ENCODE data around the gene GPR63.

Gene GPR63

GRCh38 chr6:96787846-96788580 is 49.3 kb downstream of the GPR63 start:
- H3K4me3 ChIP-seq (ENCODE audit: low read length), result no peak overlapping the region

GRCh38 chr6:96786336-96786735 is 50.9 kb downstream of the GPR63 start:
- Histone ChIP-seq H3K27me3 (ENCODE audit: control insufficient read depth, insufficient read depth, low read length) (no peaks in the 10 kb centered on the region), H3K36me3 (ENCODE audit: control insufficient read depth, low read depth, low read length) (no peaks in the 10 kb centered on the region), H3K4me1 (ENCODE audit: control insufficient read depth, low read depth, low read length) (peaks cover 11% of the 10 kb centered on the region), H3K27ac (ENCODE audit: low read length) (no peak overlapping the region), H3K9me3 (ENCODE audit: control insufficient read depth, low read depth, low read length) (no peaks in the 10 kb centered on the region), H3K9ac (ENCODE audit: low read length) (no peak overlapping the region), H3K4me3 (ENCODE audit: low read length) (no peak overlapping the region)

More at GRCh38 chr6:96787846-96788580, 49.3 kb downstream of the GPR63 start:
- H3K4me1 ChIP-seq (ENCODE audit: control insufficient read depth, low read depth, low read length), result peaks cover 11% of the 10 kb centered on the region
- no peak overlapping the region for H3K9ac ChIP-seq (ENCODE audit: low read length)
- H3K27ac ChIP-seq (ENCODE audit: low read length), result no peak overlapping the region
- no peaks in the 10 kb centered on the region for H3K36me3 ChIP-seq (ENCODE audit: control insufficient read depth, low read depth, low read length)
- no peaks in the 10 kb centered on the region for H3K27me3 ChIP-seq (ENCODE audit: control insufficient read depth, insufficient read depth, low read length)
- no peaks in the 10 kb centered on the region for H3K9me3 ChIP-seq (ENCODE audit: control insufficient read depth, low read depth, low read length)

GRCh38 chr6:96784650-96785049 is 52.6 kb downstream of the GPR63 start:
- Histone ChIP-seq H3K27ac (ENCODE audit: low read length) (no peak overlapping the region), H3K36me3 (ENCODE audit: control insufficient read depth, low read depth, low read length) (no peaks in the 10 kb centered on the region), H3K27me3 (ENCODE audit: control insufficient read depth, insufficient read depth, low read length) (no peaks in the 10 kb centered on the region), H3K4me3 (ENCODE audit: low read length) (no peak overlapping the region), H3K9me3 (ENCODE audit: control insufficient read depth, low read depth, low read length) (no peaks in the 10 kb centered on the region), H3K9ac (ENCODE audit: low read length) (no peak overlapping the region), H3K4me1 (ENCODE audit: control insufficient read depth, low read depth, low read length) (peaks cover 11% of the 10 kb centered on the region)

- H3K9ac ChIP-seq (ENCODE audit: low read length), result no peak overlapping the region
Observed at GRCh38 chr6:96783307-96783706, 54.0 kb downstream of the GPR63 start.

DNA sequence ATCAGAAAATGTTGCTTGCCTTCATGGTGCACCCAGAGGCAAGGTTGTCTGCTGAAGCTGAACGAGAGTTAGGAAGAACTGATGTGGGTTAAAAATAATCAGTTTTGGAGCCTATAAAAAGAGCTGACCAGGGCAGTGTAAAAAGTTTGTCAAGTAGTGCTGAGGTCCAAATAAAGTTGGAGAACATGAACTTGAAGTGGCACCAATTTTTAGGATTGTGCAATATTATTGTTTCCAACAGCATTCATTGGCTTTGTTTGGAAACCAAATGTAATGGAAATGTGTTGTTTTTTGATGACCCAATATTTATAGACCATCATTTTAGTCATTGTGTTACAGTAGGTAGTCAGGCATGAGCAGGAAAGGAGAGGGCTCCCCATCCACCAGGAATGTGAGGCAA is 55.7 kb downstream of the GPR63 start:
- Histone ChIP-seq H3K9ac (ENCODE audit: low read length) (no peak overlapping the region), H3K4me3 (ENCODE audit: low read length) (no peak overlapping the region), H3K9me3 (ENCODE audit: control insufficient read depth, low read depth, low read length) (no peaks in the 10 kb centered on the region), H3K27ac (ENCODE audit: low read length) (no peak overlapping the region), H3K4me1 (ENCODE audit: control insufficient read depth, low read depth, low read length) (no peaks in the 10 kb centered on the region), H3K36me3 (ENCODE audit: control insufficient read depth, low read depth, low read length) (no peaks in the 10 kb centered on the region), H3K27me3 (ENCODE audit: control insufficient read depth, insufficient read depth, low read length) (no peaks in the 10 kb centered on the region)

More at GRCh38 chr6:96783307-96783706, 54.0 kb downstream of the GPR63 start:
- Histone ChIP-seq H3K27me3 (ENCODE audit: control insufficient read depth, insufficient read depth, low read length) (no peaks in the 10 kb centered on the region), H3K27ac (ENCODE audit: low read length) (no peak overlapping the region), H3K4me3 (ENCODE audit: low read length) (no peak overlapping the region), H3K9me3 (ENCODE audit: control insufficient read depth, low read depth, low read length) (no peaks in the 10 kb centered on the region), H3K4me1 (ENCODE audit: control insufficient read depth, low read depth, low read length) (peaks cover 4% of the 10 kb centered on the region), H3K36me3 (ENCODE audit: control insufficient read depth, low read depth, low read length) (no peaks in the 10 kb centered on the region)

- Histone ChIP-seq H3K9me3 (ENCODE audit: control insufficient read depth, low read depth, low read length) (no peaks in the 10 kb centered on the region), H3K27me3 (ENCODE audit: control insufficient read depth, insufficient read depth, low read length) (no peaks in the 10 kb centered on the region), H3K36me3 (ENCODE audit: control insufficient read depth, low read depth, low read length) (no peaks in the 10 kb centered on the region), H3K4me1 (ENCODE audit: control insufficient read depth, low read depth, low read length) (no peaks in the 10 kb centered on the region), H3K27ac (ENCODE audit: low read length) (no peak overlapping the region), H3K4me3 (ENCODE audit: low read length) (no peak overlapping the region), H3K9ac (ENCODE audit: low read length) (no peak overlapping the region)
Observed at GRCh38 chr6:96777113-96777512, 60.2 kb downstream of the GPR63 start.

- Histone ChIP-seq H3K4me3 (ENCODE audit: low read length) (no peak overlapping the region), H3K4me1 (ENCODE audit: control insufficient read depth, low read depth, low read length) (no peaks in the 10 kb centered on the region), H3K27me3 (ENCODE audit: control insufficient read depth, insufficient read depth, low read length) (no peaks in the 10 kb centered on the region), H3K9me3 (ENCODE audit: control insufficient read depth, low read depth, low read length) (no peaks in the 10 kb centered on the region), H3K27ac (ENCODE audit: low read length) (no peak overlapping the region), H3K9ac (ENCODE audit: low read length) (no peak overlapping the region), H3K36me3 (ENCODE audit: control insufficient read depth, low read depth, low read length) (no peaks in the 10 kb centered on the region)
Observed at GRCh38 chr6:96775727-96776400, 61.4 kb downstream of the GPR63 start.

DNA sequence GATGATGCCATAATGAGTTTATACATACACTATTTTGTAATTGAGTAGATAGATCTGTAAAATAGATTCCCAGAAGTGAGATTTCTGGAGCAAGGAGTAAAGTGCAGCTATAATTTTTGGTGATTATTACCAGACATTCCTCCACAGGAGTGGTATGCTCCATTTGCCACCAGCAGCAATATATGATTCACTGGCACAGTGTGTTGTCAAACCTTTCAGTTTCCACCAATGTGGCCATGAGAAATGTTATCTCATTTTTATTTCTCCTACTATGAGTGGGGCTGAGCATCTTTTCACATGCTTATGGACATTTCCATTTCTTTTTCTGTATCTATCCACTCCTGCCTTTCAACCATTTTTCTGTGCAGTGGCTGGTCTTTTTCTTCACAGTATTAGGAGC is 70.5 kb downstream of the GPR63 start:
- Histone ChIP-seq H3K27me3 (ENCODE audit: control insufficient read depth, insufficient read depth, low read length) (no peaks in the 10 kb centered on the region), H3K9ac (ENCODE audit: low read length) (no peak overlapping the region), H3K4me1 (ENCODE audit: control insufficient read depth, low read depth, low read length) (no peaks in the 10 kb centered on the region), H3K9me3 (ENCODE audit: control insufficient read depth, low read depth, low read length) (no peaks in the 10 kb centered on the region), H3K4me3 (ENCODE audit: low read length) (no peak overlapping the region), H3K36me3 (ENCODE audit: control insufficient read depth, low read depth, low read length) (no peaks in the 10 kb centered on the region), H3K27ac (ENCODE audit: low read length) (no peak overlapping the region)

DNA sequence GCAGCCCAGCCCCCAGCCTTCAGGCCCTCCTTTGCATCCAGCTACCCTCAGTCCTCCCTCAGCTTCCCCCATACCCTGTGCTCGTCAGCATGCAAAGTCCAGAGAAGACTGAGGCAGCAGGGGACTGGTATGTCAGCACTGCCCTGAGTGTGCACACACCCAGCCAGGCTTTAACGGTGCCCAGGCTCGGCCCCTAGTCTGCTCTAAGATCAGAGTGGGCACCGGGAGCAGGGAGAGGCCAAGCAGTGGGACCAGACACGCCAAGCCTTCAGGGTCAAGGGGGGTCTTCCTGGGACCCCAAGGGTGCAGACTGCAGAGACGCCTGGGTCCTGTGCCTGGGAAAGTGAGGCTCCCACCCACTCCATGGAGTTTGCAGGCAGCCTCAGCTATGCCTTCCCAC is 74.7 kb downstream of the GPR63 start:
- Histone ChIP-seq H3K4me3 (ENCODE audit: low read length) (no peak overlapping the region), H3K27ac (ENCODE audit: low read length) (no peak overlapping the region), H3K27me3 (ENCODE audit: control insufficient read depth, insufficient read depth, low read length) (no peaks in the 10 kb centered on the region), H3K9ac (ENCODE audit: low read length) (no peak overlapping the region), H3K36me3 (ENCODE audit: control insufficient read depth, low read depth, low read length) (no peaks in the 10 kb centered on the region), H3K4me1 (ENCODE audit: control insufficient read depth, low read depth, low read length) (no peaks in the 10 kb centered on the region), H3K9me3 (ENCODE audit: control insufficient read depth, low read depth, low read length) (no peaks in the 10 kb centered on the region)

- H3K4me3 ChIP-seq (ENCODE audit: low read length), result no peak overlapping the region
- H3K27me3 ChIP-seq (ENCODE audit: control insufficient read depth, insufficient read depth, low read length), result no peaks in the 10 kb centered on the region
- H3K27ac ChIP-seq (ENCODE audit: low read length), result no peak overlapping the region
- no peaks in the 10 kb centered on the region for H3K4me1 ChIP-seq (ENCODE audit: control insufficient read depth, low read depth, low read length)
- no peaks in the 10 kb centered on the region for H3K36me3 ChIP-seq (ENCODE audit: control insufficient read depth, low read depth, low read length)
- no peak overlapping the region for H3K9ac ChIP-seq (ENCODE audit: low read length)
- H3K9me3 ChIP-seq (ENCODE audit: control insufficient read depth, low read depth, low read length), result no peaks in the 10 kb centered on the region
Observed at GRCh38 chr6:96761794-96762193, 75.5 kb downstream of the GPR63 start.

DNA sequence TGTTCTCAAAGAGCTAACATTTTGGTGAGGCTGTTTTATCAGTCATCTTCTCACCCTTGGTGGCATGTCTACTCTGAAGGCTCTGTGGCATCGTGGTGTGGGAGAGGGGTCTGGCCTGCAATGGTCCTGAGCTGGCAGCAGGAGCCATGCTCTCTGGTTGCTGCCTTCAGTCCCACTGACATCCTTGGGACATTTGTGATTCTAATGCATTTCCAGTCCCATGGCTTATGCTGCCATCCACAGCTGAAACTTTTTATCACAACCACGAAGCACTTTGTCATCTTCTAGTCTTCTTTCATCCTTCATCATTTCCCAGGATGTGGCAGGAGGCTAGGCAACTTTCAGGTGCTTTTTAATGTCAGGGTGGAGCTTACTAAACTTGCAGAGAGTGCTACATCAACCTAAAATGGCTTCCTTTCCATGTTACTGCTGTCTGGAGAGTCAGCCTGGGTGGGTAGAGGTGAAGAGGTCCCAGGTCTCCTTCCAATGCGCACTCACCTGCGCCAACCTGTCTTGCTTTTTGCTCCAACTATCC is 77.1 kb downstream of the GPR63 start:
- no peaks in the 10 kb centered on the region for H3K4me1 ChIP-seq (ENCODE audit: control insufficient read depth, low read depth, low read length)
- no peak overlapping the region for H3K4me3 ChIP-seq (ENCODE audit: low read length)
- H3K27me3 ChIP-seq (ENCODE audit: control insufficient read depth, insufficient read depth, low read length), result no peaks in the 10 kb centered on the region
- no peaks in the 10 kb centered on the region for H3K36me3 ChIP-seq (ENCODE audit: control insufficient read depth, low read depth, low read length)
- no peak overlapping the region for H3K27ac ChIP-seq (ENCODE audit: low read length)
- H3K9me3 ChIP-seq (ENCODE audit: control insufficient read depth, low read depth, low read length), result no peaks in the 10 kb centered on the region
- H3K9ac ChIP-seq (ENCODE audit: low read length), result no peak overlapping the region

- Histone ChIP-seq H3K27ac (ENCODE audit: low read length) (no peak overlapping the region), H3K9me3 (ENCODE audit: control insufficient read depth, low read depth, low read length) (no peaks in the 10 kb centered on the region)
Observed at GRCh38 chr6:96755096-96755495, 82.2 kb downstream of the GPR63 start.

More at GRCh38 chr6:96755096-96755495, 82.2 kb downstream of the GPR63 start:
- no peaks in the 10 kb centered on the region for H3K4me1 ChIP-seq (ENCODE audit: control insufficient read depth, low read depth, low read length)
- no peaks in the 10 kb centered on the region for H3K27me3 ChIP-seq (ENCODE audit: control insufficient read depth, insufficient read depth, low read length)
- no peak overlapping the region for H3K9ac ChIP-seq (ENCODE audit: low read length)
- no peaks in the 10 kb centered on the region for H3K36me3 ChIP-seq (ENCODE audit: control insufficient read depth, low read depth, low read length)
- no peak overlapping the region for H3K4me3 ChIP-seq (ENCODE audit: low read length)

Data from iPS-18a (cell line).